HepG2 (cell line): ENCODE results near the gene CSNK2A1. TPM values are rescaled to one million over a fixed set of nuclear protein-coding genes. Genes with fewer than 3 reads are reported as not detected.

Source experiments
- AGO2 ChIP-seq: fragments of 200-400 bp; formaldehyde crosslinking; optimal IDR thresholded peaks from 2 replicates; pipeline ENCODE3; 2017; ENCODE audit warnings: mild to moderate bottlenecking, low read depth, low read length, moderate library complexity
- CCAR2 ChIP-seq: fragments of 200-400 bp; formaldehyde crosslinking; optimal IDR thresholded peaks from 2 replicates; pipeline ENCODE3; 2018; ENCODE audit warnings: low read depth, mild to moderate bottlenecking, low read length, moderate library complexity
- EED ChIP-seq: sonication (generic); formaldehyde crosslinking; IDR thresholded peaks from 2 replicates; pipeline ENCODE4 v1.5.0; 2020; ENCODE audit warnings: mild to moderate bottlenecking, missing genetic modification reagents
- MXD4 ChIP-seq: IDR thresholded peaks from 2 replicates; pipeline ENCODE4 v1.6.1; 2016; ENCODE audit warnings: mild to moderate bottlenecking, missing biosample characterization, missing genetic modification reagents
- NFIB ChIP-seq: sonication (generic); formaldehyde crosslinking; IDR thresholded peaks from 2 replicates; pipeline ENCODE4 v1.9.0; 2021; ENCODE audit warnings: missing genetic modification reagents, mild to moderate bottlenecking, borderline replicate concordance
- SSRP1 ChIP-seq: IDR thresholded peaks from 2 replicates; pipeline ENCODE4 v1.6.1; 2016; ENCODE audit warnings: control low read depth
- TARDBP ChIP-seq: sonication (generic); formaldehyde crosslinking; IDR thresholded peaks from 2 replicates; pipeline ENCODE4 v1.8.0; 2022; ENCODE audit warnings: mild to moderate bottlenecking, missing genetic modification reagents
- TOE1 ChIP-seq: sonication (generic); formaldehyde crosslinking; IDR thresholded peaks from 2 replicates; pipeline ENCODE4 v1.4.0; 2020; ENCODE audit warnings: mild to moderate bottlenecking, missing genetic modification reagents
- ZBTB20 ChIP-seq: sonication (generic); formaldehyde crosslinking; IDR thresholded peaks from 2 replicates; pipeline ENCODE4 v1.8.1; 2023; ENCODE audit warnings: missing genetic modification reagents, low read depth, mild to moderate bottlenecking, borderline replicate concordance
- ZFP36 ChIP-seq: fragments of 150-350 bp; IDR thresholded peaks from 2 replicates; pipeline ENCODE4 v1.6.1; 2018; ENCODE audit warnings: borderline replicate concordance, low read length, low read depth; ENCODE audit not compliant: partially characterized antibody
- ZFP90 ChIP-seq: sonication (generic); formaldehyde crosslinking; IDR thresholded peaks from 2 replicates; pipeline ENCODE4 v1.8.0; 2022; ENCODE audit warnings: missing genetic modification reagents, mild to moderate bottlenecking, inconsistent platforms, borderline replicate concordance
- ZNF121 ChIP-seq: sonication (generic); formaldehyde crosslinking; IDR thresholded peaks from 2 replicates; pipeline ENCODE4 v1.5.0; 2020; ENCODE audit warnings: mild to moderate bottlenecking, missing genetic modification reagents
- ZNF326 ChIP-seq: sonication (generic); formaldehyde crosslinking; IDR thresholded peaks from 2 replicates; pipeline ENCODE4 v1.4.0; 2020; ENCODE audit warnings: missing genetic modification reagents, borderline replicate concordance
- ZNF775 ChIP-seq: sonication (generic); formaldehyde crosslinking; IDR thresholded peaks from 2 replicates; pipeline ENCODE4 v1.4.0; 2020; ENCODE audit warnings: missing genetic modification reagents, mild to moderate bottlenecking, moderate library complexity, borderline replicate concordance
- polyA plus RNA-seq, 8 experiments: library from polyadenylated mRNA; depleted of rRNA in 3 of 8; stranded (reverse) in 7 of 8; unstranded in 1 of 8; fragments of >200 nt; fragmentation: Illumina TruSeq in 4 of 8; extraction: Trizol in 4 of 8; gene quantifications; 2 replicates each; pipeline versions ENCODE4 v1.2.1 to v1.2.3, GENCODE V29; 2011 to 2016; ENCODE audit warnings: low read depth in 4 of 8, missing spikeins in 1 of 8, mixed read lengths in 1 of 8; ENCODE audit not compliant: insufficient read depth in 1 of 8
- total RNA-seq, 5 experiments: library from RNA; depleted of rRNA; stranded (reverse); fragments of >200 nt; fragmentation: Illumina TruSeq; extraction: Trizol; gene quantifications; 2 replicates each; pipeline ENCODE4 v1.2.3, GENCODE V29; 2016; ENCODE audit warnings: low read depth in 1 of 5
- TF ChIP-seq, protein P1 (sequence below): sonication (generic); IDR thresholded peaks from 2 replicates; pipeline ENCODE4 v1.6.1; 2016; ENCODE audit warnings: low read depth, borderline replicate concordance
- TF ChIP-seq, protein P2 (sequence below): sonication (generic); formaldehyde crosslinking; IDR thresholded peaks from 2 replicates; pipeline ENCODE4 v1.8.1; 2023; ENCODE audit warnings: mild to moderate bottlenecking, inconsistent platforms, moderate library complexity, missing genetic modification reagents, borderline replicate concordance
- TF ChIP-seq, protein P3 (sequence below): sonication (generic); formaldehyde crosslinking; conservative IDR thresholded peaks from 2 replicates; pipeline ENCODE4 v1.8.1; 2023; ENCODE audit warnings: missing genetic modification reagents
- TF ChIP-seq, protein P4 (sequence below): IDR thresholded peaks from 2 replicates; pipeline ENCODE4 v1.4.0; 2020; ENCODE audit warnings: mild to moderate bottlenecking, missing genetic modification reagents

CSNK2A1 gene
- total and polyA plus RNA-seq, 2 of the 13 experiments (the other 11 are each of a cell fraction or from before 2014, with no cell fraction given) = 153 to 231 TPM

DNA sequence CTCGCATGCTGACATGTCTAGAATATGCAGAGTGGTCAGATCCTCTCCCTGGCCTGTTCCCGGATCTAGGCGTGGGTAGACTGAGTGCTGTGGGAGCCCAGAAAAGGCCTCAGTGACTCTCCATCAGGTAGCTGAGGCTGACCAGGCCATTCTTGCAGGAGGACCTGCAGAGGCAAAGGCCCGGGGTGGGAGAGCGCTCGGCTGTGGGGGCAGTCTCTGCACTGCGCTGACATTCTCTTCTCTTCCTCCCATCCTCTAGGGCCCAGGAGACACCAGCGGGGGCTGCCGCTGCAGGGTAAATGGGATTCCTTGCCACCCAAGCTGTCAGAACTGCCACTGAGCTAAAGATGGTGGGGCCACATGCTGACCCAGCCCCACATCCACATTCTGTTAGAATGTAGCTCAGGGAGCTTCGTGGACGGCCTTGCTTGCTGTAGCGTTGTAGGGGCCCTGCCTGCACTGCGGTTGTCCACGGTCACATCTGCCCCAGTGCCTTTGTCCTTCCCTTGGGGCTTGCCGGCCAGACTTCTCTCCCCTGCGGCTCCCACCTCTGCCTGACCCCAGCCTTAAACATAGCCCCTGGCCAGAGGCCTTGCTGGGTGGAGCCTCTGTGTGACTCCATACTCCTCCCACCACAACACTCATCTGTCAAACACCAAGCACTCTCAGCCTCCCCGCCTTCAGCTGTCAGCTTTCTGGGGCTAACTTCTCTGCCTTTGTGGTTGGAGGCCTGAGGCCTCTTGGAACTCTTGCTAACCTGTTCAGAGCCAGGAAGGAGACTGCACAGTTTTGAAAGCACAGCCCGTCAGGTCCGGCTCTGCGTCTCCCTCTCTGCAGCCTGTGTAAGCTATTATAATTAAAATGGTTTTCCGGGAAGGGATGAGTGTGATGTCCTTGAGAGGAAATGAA lies 113.2 kb downstream of the CSNK2A1 start (continued):
- TF ChIP-seq, protein P1, sequence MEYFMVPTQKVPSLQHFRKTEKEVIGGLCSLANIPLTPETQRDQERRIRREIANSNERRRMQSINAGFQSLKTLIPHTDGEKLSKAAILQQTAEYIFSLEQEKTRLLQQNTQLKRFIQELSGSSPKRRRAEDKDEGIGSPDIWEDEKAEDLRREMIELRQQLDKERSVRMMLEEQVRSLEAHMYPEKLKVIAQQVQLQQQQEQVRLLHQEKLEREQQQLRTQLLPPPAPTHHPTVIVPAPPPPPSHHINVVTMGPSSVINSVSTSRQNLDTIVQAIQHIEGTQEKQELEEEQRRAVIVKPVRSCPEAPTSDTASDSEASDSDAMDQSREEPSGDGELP = no peak
- TF ChIP-seq CCAR2 = no peak
- 0 out of 2 replicates have a peak, but pooled peaks have one; percentile 49 for TF ChIP-seq ZNF326
- TF ChIP-seq, protein P2, sequence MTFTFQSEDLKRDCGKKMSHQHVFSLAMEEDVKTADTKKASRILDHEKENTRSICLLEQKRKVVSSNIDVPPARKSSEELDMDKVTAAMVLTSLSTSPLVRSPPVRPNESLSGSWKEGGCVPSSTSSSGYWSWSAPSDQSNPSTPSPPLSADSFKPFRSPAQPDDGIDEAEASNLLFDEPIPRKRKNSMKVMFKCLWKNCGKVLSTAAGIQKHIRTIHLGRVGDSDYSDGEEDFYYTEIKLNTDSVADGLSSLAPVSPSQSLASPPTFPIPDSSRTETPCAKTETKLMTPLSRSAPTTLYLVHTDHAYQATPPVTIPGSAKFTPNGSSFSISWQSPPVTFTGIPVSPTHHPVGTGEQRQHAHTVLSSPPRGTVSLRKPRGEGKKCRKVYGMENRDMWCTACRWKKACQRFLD (CRISPR knock-in tag) = no peak
- no peak for TF ChIP-seq TARDBP (CRISPR knock-in tag)
- TF ChIP-seq NFIB (CRISPR knock-in tag) = no peak
- no peak for TF ChIP-seq ZFP90 (CRISPR knock-in tag)
- peak; percentile 73 for TF ChIP-seq AGO2
- TF ChIP-seq, protein P3, sequence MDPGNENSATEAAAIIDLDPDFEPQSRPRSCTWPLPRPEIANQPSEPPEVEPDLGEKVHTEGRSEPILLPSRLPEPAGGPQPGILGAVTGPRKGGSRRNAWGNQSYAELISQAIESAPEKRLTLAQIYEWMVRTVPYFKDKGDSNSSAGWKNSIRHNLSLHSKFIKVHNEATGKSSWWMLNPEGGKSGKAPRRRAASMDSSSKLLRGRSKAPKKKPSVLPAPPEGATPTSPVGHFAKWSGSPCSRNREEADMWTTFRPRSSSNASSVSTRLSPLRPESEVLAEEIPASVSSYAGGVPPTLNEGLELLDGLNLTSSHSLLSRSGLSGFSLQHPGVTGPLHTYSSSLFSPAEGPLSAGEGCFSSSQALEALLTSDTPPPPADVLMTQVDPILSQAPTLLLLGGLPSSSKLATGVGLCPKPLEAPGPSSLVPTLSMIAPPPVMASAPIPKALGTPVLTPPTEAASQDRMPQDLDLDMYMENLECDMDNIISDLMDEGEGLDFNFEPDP (CRISPR knock-in tag) = 0 out of 2 replicates have a peak, but pooled peaks have one; percentile 64
- TF ChIP-seq MXD4 (CRISPR knock-in tag) = no peak
- TF ChIP-seq ZNF121 (CRISPR knock-in tag) = no peak
- TF ChIP-seq SSRP1 (CRISPR knock-in tag) = no peak
- no peak for TF ChIP-seq EED (CRISPR knock-in tag)
- TF ChIP-seq ZNF775 (CRISPR knock-in tag) = no peak
- TF ChIP-seq, protein P4, sequence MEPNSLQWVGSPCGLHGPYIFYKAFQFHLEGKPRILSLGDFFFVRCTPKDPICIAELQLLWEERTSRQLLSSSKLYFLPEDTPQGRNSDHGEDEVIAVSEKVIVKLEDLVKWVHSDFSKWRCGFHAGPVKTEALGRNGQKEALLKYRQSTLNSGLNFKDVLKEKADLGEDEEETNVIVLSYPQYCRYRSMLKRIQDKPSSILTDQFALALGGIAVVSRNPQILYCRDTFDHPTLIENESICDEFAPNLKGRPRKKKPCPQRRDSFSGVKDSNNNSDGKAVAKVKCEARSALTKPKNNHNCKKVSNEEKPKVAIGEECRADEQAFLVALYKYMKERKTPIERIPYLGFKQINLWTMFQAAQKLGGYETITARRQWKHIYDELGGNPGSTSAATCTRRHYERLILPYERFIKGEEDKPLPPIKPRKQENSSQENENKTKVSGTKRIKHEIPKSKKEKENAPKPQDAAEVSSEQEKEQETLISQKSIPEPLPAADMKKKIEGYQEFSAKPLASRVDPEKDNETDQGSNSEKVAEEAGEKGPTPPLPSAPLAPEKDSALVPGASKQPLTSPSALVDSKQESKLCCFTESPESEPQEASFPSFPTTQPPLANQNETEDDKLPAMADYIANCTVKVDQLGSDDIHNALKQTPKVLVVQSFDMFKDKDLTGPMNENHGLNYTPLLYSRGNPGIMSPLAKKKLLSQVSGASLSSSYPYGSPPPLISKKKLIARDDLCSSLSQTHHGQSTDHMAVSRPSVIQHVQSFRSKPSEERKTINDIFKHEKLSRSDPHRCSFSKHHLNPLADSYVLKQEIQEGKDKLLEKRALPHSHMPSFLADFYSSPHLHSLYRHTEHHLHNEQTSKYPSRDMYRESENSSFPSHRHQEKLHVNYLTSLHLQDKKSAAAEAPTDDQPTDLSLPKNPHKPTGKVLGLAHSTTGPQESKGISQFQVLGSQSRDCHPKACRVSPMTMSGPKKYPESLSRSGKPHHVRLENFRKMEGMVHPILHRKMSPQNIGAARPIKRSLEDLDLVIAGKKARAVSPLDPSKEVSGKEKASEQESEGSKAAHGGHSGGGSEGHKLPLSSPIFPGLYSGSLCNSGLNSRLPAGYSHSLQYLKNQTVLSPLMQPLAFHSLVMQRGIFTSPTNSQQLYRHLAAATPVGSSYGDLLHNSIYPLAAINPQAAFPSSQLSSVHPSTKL (CRISPR knock-in tag) = no peak
- no peak for TF ChIP-seq ZFP36
- no peak for TF ChIP-seq ZBTB20 (CRISPR knock-in tag)
- no peak for TF ChIP-seq TOE1 (CRISPR knock-in tag)
